ENCODE data around the gene LIN7A.

Gene LIN7A

GRCh38 chr12:80937391-80938238, at the start of gene LIN7A:
Gene LIN7A, minus strand, starts transcription at chr12:80937934. Its CDS starts 212 bp downstream, at chr12:80937722.
- DNase-seq, result peak in 1 of 2 experiments; percentile 43

GRCh38 chr12:80986224-80986623, 48.5 kb upstream of the LIN7A start:
- no peak for DNase-seq

- no peak for DNase-seq
Observed at GRCh38 chr12:80979816-80980215, 42.1 kb upstream of the LIN7A start.

GRCh38 chr12:80979251-80979650, 41.5 kb upstream of the LIN7A start:
- no peak for DNase-seq

- no peak for DNase-seq
Observed at GRCh38 chr12:80977346-80977745, 39.6 kb upstream of the LIN7A start.

- no peak for DNase-seq
Observed at GRCh38 chr12:80968326-80968725, 30.6 kb upstream of the LIN7A start.

- DNase-seq, result no peak
Observed at GRCh38 chr12:80967565-80967964, 29.8 kb upstream of the LIN7A start.

GRCh38 chr12:80966001-80966400, 28.3 kb upstream of the LIN7A start:
- no peak for DNase-seq

GRCh38 chr12:80958162-80958561, 20.4 kb upstream of the LIN7A start:
- no peak for DNase-seq

GRCh38 chr12:80954857-80955520, 17.3 kb upstream of the LIN7A start:
- DNase-seq, result no peak

- DNase-seq, result no peak
Observed at GRCh38 chr12:80952443-80952842, 14.7 kb upstream of the LIN7A start.

GRCh38 chr12:80946591-80946990, 8.9 kb upstream of the LIN7A start:
- no peak for DNase-seq

GRCh38 chr12:80943338-80943737, 5.6 kb upstream of the LIN7A start:
- no peak for DNase-seq

- no peak for DNase-seq
Observed at GRCh38 chr12:80941916-80942315, 4.2 kb upstream of the LIN7A start.

GRCh38 chr12:80939231-80939950, 1.7 kb upstream of the LIN7A start:
- no peak for DNase-seq

GRCh38 chr12:80938397-80938796, 663 bp upstream of the LIN7A start:
- DNase-seq, result no peak

- DNase-seq, result peak in 1 of 2 experiments; percentile 45
Observed at GRCh38 chr12:80936642-80937390, 918 bp downstream of the LIN7A start.

- DNase-seq, result no peak
Observed at GRCh38 chr12:80936353-80936641, 1.4 kb downstream of the LIN7A start.

- no peak for DNase-seq
Observed at GRCh38 chr12:80935111-80935510, 2.6 kb downstream of the LIN7A start.

- no peak for DNase-seq
Observed at GRCh38 chr12:80925983-80926382, 11.8 kb downstream of the LIN7A start.

GRCh38 chr12:80925237-80925636, 12.5 kb downstream of the LIN7A start:
- no peak for DNase-seq

- DNase-seq, result no peak
Observed at GRCh38 chr12:80924437-80924836, 13.3 kb downstream of the LIN7A start.

GRCh38 chr12:80920006-80920405, 17.7 kb downstream of the LIN7A start:
- DNase-seq, result no peak
